ACC112 (cell line): ENCODE measurements around the gene GPBP1L1.
"Not testable (repeated sequence)": the region's sequence is repeated elsewhere in the genome, so short reads cannot be mapped to it uniquely, and the experiment has no call there.

Experiments
- H2AFZ ChIP-seq: fragments of 200-600 bp; sonication (generic); one replicate; pipeline ENCODE4 v1.6.0; 2017; ENCODE audit warnings: antibody characterized with exemption, low read length; ENCODE audit not compliant: unreplicated experiment
- H3K27ac ChIP-seq: fragments of 200-600 bp; sonication (generic); 2 replicates; pipeline ENCODE4 v1.5.1; 2014; ENCODE audit warnings: low read depth, mild to moderate bottlenecking, antibody characterized with exemption, low read length, moderate library complexity
- H3K27me3 ChIP-seq: fragments of 200-600 bp; sonication (generic); 2 replicates; pipeline ENCODE4 v1.6.1; 2014; ENCODE audit warnings: mild to moderate bottlenecking, antibody characterized with exemption, low read length, moderate library complexity, mixed read lengths; ENCODE audit not compliant: insufficient read depth
- H3K36me3 ChIP-seq: fragments of 200-600 bp; sonication (generic); 2 replicates; pipeline ENCODE4 v1.6.1; 2016; ENCODE audit warnings: mild to moderate bottlenecking, antibody characterized with exemption, low read length, moderate library complexity, mixed read lengths; ENCODE audit not compliant: insufficient read depth
- H3K4me1 ChIP-seq: fragments of 200-600 bp; sonication (generic); one replicate; pipeline ENCODE4 v1.6.1; 2016; ENCODE audit warnings: low read length, mixed read lengths; ENCODE audit not compliant: insufficient read depth, unreplicated experiment, control insufficient read depth
- H3K4me3 ChIP-seq: fragments of 200-600 bp; sonication (generic); 2 replicates; pipeline ENCODE4 v1.5.1; 2014; ENCODE audit warnings: mild to moderate bottlenecking, low read depth, low read length
- H3K79me2 ChIP-seq: fragments of 200-600 bp; sonication (generic); one replicate; pipeline ENCODE4 v1.6.0; 2016; ENCODE audit warnings: low read length; ENCODE audit not compliant: control insufficient read depth, unreplicated experiment, insufficient read depth

GPBP1L1 gene

GRCh38 chr1:45713711-45714110, 27.4 kb upstream of the GPBP1L1 start:
- no peaks in the 10 kb centered on the region for H3K27me3 ChIP-seq
- no peak overlapping the region for H2AFZ ChIP-seq
- H3K79me2 ChIP-seq: no peaks in the 10 kb centered on the region
- no peak overlapping the region for H3K27ac ChIP-seq
- H3K36me3 ChIP-seq: peaks cover 14% of the 10 kb centered on the region
- peaks cover 5% of the 10 kb centered on the region for H3K4me1 ChIP-seq
- H3K4me3 ChIP-seq: no peak overlapping the region

DNA sequence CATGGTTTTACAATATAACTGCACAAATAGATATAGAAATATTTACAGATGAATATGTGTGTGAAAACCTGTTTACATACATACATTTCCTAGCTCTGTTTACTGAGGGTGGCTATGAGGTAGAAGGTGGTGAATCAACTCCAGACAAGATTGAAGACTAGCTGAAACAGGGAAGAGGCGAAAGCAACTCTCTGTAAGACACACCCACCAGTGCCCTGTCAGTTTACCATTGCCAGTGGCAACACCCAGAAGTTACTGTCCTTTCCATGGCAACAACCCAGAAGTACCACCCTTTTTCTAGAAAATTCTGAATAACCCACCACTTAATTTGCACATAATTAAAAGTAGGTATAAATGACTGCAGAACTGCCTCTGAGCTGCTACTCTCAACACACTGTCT, 18.3 kb upstream of the GPBP1L1 start:
- Histone ChIP-seq H3K36me3 (peaks cover 10% of the 10 kb centered on the region; the same call in 1 of the 2 replicates), H3K79me2 (no peaks in the 10 kb centered on the region), H3K4me1 (no peaks in the 10 kb centered on the region), H3K27ac (no peak overlapping the region), H2AFZ (no peak overlapping the region), H3K4me3 (no peak overlapping the region), H3K27me3 (no peaks in the 10 kb centered on the region)

GRCh38 chr1:45694823-45695222, 8.5 kb upstream of the GPBP1L1 start:
- Histone ChIP-seq H3K4me3 (no peak overlapping the region), H3K4me1 (no peaks in the 10 kb centered on the region), H3K27ac (no peak overlapping the region), H2AFZ (no peak overlapping the region), H3K36me3 (peaks cover 16% of the 10 kb centered on the region), H3K79me2 (peaks cover 13% of the 10 kb centered on the region), H3K27me3 (no peaks in the 10 kb centered on the region)

GRCh38 chr1:45693811-45694210, 7.5 kb upstream of the GPBP1L1 start:
- H3K4me1 ChIP-seq, H3K4me3 ChIP-seq, H2AFZ ChIP-seq, H3K27ac ChIP-seq, H3K27me3 ChIP-seq: not testable (repeated sequence)
- peaks cover 23% of the 10 kb centered on the region for H3K79me2 ChIP-seq
- peaks cover 16% of the 10 kb centered on the region for H3K36me3 ChIP-seq

DNA sequence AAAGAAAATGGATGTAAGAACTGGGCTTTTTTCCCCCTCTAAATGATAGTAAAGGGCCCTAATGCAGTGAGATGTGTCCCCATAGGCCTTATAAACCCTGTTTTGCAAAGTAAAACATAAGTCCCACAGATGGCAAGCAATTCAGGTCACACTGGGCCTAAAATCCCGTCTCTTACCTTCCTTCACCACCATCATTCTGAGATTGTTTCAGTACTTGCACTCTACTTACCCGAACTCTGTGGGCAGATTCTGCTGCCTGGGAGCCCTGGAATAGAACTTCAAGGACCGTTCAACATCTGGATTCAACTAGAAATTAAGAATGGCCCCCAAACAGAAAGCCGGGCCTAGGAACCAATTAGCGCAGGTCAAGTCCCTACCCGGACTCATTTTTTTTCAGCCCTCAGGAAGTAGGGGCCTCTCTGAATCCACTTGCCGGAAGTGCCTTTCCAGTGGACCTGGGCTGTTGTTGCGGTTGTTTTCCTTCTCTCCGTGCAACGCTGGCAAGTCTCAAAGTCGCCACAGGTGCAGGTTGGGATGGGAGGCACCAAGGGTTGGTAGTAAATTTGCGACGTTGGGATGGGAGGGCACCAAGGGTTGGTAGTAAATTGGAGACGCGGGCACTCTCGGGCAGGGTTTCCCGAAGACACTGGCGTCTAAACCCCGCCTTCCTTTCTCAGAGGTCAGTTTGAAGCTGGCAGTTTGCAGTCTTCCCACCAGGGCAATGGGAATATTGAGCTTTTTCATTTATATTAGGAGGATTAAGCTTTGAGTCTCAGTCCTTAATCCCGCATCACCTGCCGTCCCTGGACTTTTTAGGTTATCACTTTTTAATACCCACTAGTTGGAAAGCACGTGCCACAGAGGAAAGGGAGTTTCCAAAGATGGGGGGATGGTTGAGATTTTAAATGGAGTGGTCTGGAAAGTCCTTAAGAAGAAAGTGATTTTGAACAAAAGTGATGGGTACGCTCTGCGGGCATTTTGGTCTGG, 1.7 kb upstream of the GPBP1L1 start, which contains the start of gene TMEM69:
Gene TMEM69, plus strand, starts transcription at position 428 of the 987 bp plus-strand sequence. CDS start 2,888 bp downstream, outside the sequence.
- peaks cover 5% of the 10 kb centered on the region; the same call in 1 of the 2 replicates for H3K36me3 ChIP-seq
- no peaks in the 10 kb centered on the region for H3K27me3 ChIP-seq
- H3K27ac ChIP-seq: peak within 1 kb of the TSS; percentile 88
- H3K4me3 ChIP-seq: peak within 1 kb of the TSS; percentile 99
- peaks cover 65% of the 10 kb centered on the region for H3K79me2 ChIP-seq
- peak within 1 kb of the TSS; percentile 98 for H2AFZ ChIP-seq
- peaks cover 13% of the 10 kb centered on the region for H3K4me1 ChIP-seq

GRCh38 chr1:45687014-45687753, 851 bp upstream of the GPBP1L1 start:
- Histone ChIP-seq H3K79me2 (peaks cover 73% of the 10 kb centered on the region), H3K4me3 (peak overlapping the region; percentile 99), H3K27me3 (no peaks in the 10 kb centered on the region), H3K36me3 (0 out of 2 replicates have a peak, but pooled peaks cover 2% of the 10 kb centered on the region), H2AFZ (peak overlapping the region; percentile 98), H3K27ac (peak overlapping the region; percentile 88), H3K4me1 (peaks cover 20% of the 10 kb centered on the region)

DNA sequence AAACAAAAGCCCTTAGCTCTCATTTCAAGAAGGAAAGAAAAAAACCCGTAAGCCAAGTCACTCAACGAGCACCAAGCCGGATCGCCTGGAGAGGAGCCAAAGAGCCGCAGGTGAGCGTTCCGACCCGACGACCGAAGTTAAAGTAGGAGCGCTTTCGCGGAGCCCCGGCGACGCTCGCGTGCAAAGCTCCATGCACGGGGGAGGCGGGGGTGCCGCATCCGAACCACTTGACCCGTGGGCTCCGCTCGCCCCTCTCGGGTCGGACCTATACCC, 382 bp downstream of the GPBP1L1 start:
- Histone ChIP-seq H3K36me3 (no peaks in the 10 kb centered on the region), H3K27me3 (no peaks in the 10 kb centered on the region), H3K4me1 (peaks cover 23% of the 10 kb centered on the region), H2AFZ (peak overlapping the region; percentile 95), H3K79me2 (peaks cover 83% of the 10 kb centered on the region), H3K4me3 (peak overlapping the region; percentile 99), H3K27ac (peak overlapping the region; percentile 71; the same call in 1 of the 2 replicates)

- peaks cover 84% of the 10 kb centered on the region for H3K79me2 ChIP-seq
- H2AFZ ChIP-seq: peak overlapping the region; percentile 95
- H3K36me3 ChIP-seq: no peaks in the 10 kb centered on the region
- H3K27ac ChIP-seq: peak overlapping the region; percentile 71
- no peaks in the 10 kb centered on the region for H3K27me3 ChIP-seq
- peak overlapping the region; percentile 99 for H3K4me3 ChIP-seq
- peaks cover 28% of the 10 kb centered on the region for H3K4me1 ChIP-seq
Observed at GRCh38 chr1:45685308-45686014, 872 bp downstream of the GPBP1L1 start.

- H3K4me3 ChIP-seq: peak overlapping the region; percentile 99
- no peak overlapping the region for H2AFZ ChIP-seq
- H3K4me1 ChIP-seq: peaks cover 37% of the 10 kb centered on the region
- no peaks in the 10 kb centered on the region for H3K27me3 ChIP-seq
- H3K27ac ChIP-seq: no peak overlapping the region
- H3K79me2 ChIP-seq: peaks cover 82% of the 10 kb centered on the region
- no peaks in the 10 kb centered on the region for H3K36me3 ChIP-seq
Observed at GRCh38 chr1:45684402-45684801, 1.9 kb downstream of the GPBP1L1 start.

- peaks cover 83% of the 10 kb centered on the region for H3K79me2 ChIP-seq
- no peak overlapping the region for H3K4me3 ChIP-seq
- no peaks in the 10 kb centered on the region for H3K36me3 ChIP-seq
- no peak overlapping the region for H2AFZ ChIP-seq
- H3K27ac ChIP-seq: no peak overlapping the region
- H3K4me1 ChIP-seq: peaks cover 50% of the 10 kb centered on the region
- no peaks in the 10 kb centered on the region for H3K27me3 ChIP-seq
Observed at GRCh38 chr1:45682942-45683341, 3.4 kb downstream of the GPBP1L1 start.
